Brain microvascular endothelial cell (primary cell): ENCODE data around the gene SYT17.

Source experiments
- DNase-seq: peaks from one replicate; pipeline ENCODE4 v3.0.0-alpha.2; 2020
- H3K27ac ChIP-seq: fragments of 250-450 bp; sonication (Bioruptor Pico); 2 replicates; pipeline ENCODE4 v1.5.1; 2020; ENCODE audit warnings: mild to moderate bottlenecking, moderate library complexity
- H3K27me3 ChIP-seq: fragments of 250-450 bp; sonication (Bioruptor Pico); replicated peaks from 2 replicates; pipeline ENCODE4 v1.5.1; 2020; ENCODE audit warnings: mild to moderate bottlenecking
- H3K36me3 ChIP-seq: fragments of 250-450 bp; sonication (Bioruptor Pico); replicated peaks from 2 replicates; pipeline ENCODE4 v1.5.1; 2020; ENCODE audit warnings: mild to moderate bottlenecking
- H3K4me3 ChIP-seq: 2 replicates; pipeline ENCODE4 v1.5.1; 2011; ENCODE audit warnings: low read depth, mild to moderate bottlenecking, control low read depth, low read length, moderate library complexity
- CTCF ChIP-seq: IDR thresholded peaks from 2 replicates; pipeline ENCODE4 v1.5.1; 2011; ENCODE audit warnings: low read depth, mild to moderate bottlenecking, moderate library complexity, low read length, control low read depth, inconsistent platforms; ENCODE audit errors: missing control alignments
- in situ Hi-C: cut with HindIII; loops from 2 replicates; pipeline ENCODE4 v1.10.0; 2017; ENCODE audit warnings: low sequenced_read_pairs, low pct_ligation_motif_present

The SYT17 gene

DNA sequence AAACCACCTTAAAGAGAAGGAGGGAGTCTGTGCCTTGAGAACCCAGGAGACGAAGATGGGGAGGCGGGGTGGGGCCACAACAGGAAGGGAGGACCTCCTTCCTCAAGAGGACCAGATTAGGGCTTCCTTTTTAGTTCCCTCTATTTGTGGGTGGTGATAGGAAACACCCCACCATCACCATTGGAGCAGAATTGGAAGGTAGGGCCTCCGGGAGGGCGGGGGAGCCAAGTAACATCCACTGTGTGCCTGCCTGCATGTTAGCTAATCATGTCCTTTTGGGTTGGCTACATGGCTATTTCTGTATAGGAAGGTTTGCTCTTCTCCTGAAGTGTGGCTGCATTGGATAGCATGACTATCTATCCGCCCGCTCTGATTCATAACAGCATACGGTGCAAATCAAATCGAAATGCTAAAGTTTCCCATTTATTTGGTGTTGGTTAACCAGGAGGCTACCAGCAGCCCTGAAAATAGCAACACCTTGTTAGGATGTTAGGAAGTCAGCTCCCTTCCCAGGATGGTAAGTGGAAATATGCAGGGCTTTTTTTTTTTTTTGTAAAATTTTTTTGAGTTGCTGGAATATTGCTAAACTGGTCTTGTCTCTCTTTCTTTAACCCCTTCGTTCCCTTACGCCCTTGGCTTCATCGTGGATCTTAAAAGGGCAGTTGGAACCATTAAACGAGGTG lies 4.2 kb downstream of the SYT17 start:
- no peak for DNase-seq
- no peak for TF ChIP-seq CTCF
- in situ Hi-C loops, result no loop called here

GRCh38 chr16:19173059-19173458 lies 5.0 kb downstream of the SYT17 start:
- TF ChIP-seq CTCF, result no peak
- no peaks in the 10 kb centered on the region for H3K36me3 ChIP-seq
- no peak for DNase-seq
- H3K27me3 ChIP-seq, result peaks cover 11% of the 10 kb centered on the region
- H3K27ac ChIP-seq, result no peak overlapping the region
- in situ Hi-C loops, result no loop called here
- H3K4me3 ChIP-seq, result no peak overlapping the region

More for the DNA sequence above, 4.2 kb downstream of the SYT17 start:
- no peak overlapping the region for H3K27ac ChIP-seq
- no peak overlapping the region for H3K4me3 ChIP-seq
- no peaks in the 10 kb centered on the region for H3K36me3 ChIP-seq
- peaks cover 14% of the 10 kb centered on the region for H3K27me3 ChIP-seq

DNA sequence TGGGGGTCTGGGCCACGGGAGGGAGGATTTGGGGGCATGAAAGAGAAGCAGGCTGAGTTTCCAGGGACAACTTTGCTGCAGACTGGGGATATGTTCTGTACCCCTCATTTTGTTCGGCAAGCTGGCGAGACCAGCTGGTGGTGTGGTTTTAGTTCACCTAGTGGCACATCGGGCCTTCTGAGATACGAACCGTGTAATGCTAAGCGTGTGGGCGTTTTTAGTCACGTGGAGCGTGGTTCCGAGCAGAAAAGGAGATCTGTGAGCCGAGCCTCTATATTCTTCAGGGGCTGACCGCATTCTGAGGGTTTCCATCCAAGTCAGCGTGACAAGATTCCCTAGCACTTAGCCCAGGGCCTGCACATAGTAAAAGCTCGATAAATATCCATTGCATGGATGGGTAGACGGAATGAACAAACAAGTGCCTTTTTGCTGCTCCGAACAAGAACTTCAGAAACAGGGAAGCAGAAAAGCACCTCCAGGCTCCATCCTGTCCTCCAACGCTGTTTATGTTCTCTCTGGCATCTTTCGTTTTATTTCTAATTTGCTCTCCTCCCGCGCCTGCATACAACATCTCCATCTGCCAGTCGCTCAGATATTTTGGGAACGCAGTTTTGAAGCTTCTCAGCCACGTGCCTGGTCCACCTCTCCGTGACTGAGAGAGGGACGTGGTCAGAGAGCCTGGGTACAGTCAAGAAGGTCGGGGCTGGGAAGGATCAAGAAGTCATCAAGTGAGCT lies 5.8 kb downstream of the SYT17 start:
- no peak overlapping the region for H3K27ac ChIP-seq
- TF ChIP-seq CTCF, result no peak
- H3K4me3 ChIP-seq, result no peak overlapping the region
- in situ Hi-C loops, result no loop called here
- H3K27me3 ChIP-seq, result peaks cover 4% of the 10 kb centered on the region
- no peaks in the 10 kb centered on the region for H3K36me3 ChIP-seq
- DNase-seq, result no peak

GRCh38 chr16:19174478-19174877 lies 6.4 kb downstream of the SYT17 start:
- Histone ChIP-seq H3K27me3 (no peaks in the 10 kb centered on the region), H3K27ac (no peak overlapping the region), H3K36me3 (no peaks in the 10 kb centered on the region), H3K4me3 (no peak overlapping the region)
- TF ChIP-seq CTCF, result no peak
- DNase-seq, result no peak
- in situ Hi-C loops, result no loop called here

DNA sequence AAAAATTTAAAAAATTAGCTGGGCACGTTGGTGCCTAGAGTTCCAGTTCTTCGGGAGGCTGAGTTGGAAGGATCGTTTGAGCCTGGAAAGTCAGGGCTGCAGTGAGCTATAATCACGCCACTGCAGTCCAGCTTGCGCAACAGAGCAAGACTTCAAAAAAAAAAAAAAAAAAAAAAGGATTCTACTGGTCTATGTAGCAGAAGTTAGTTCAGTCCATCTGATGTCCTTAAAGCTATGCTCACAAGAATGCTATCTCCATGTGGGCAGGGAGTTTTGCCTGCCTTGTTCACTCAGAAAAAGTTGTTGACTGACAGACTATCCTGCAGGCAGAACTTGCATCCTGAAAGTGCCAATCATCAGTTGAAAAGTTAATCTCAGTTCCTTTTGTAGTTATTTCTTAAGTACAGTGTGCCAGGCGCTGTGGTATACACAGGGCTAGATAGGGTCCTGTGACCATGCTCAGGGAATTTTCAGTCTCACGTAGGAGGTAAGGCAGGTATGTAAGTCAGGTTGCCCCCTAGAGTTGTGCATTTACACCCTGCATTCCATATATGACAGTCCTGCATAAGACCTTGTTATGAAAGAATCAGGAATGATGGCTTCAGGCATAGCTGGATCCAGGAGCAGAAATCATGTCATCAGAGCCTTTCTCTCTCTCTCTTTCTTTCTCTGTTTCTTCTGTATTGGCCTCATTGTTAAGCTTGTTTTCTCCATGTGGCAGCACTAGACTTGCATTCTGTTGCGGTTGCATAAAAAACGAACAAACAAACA lies 7.6 kb downstream of the SYT17 start:
- Histone ChIP-seq H3K4me3 (no peak overlapping the region), H3K27ac (no peak overlapping the region), H3K36me3 (no peaks in the 10 kb centered on the region), H3K27me3 (no peaks in the 10 kb centered on the region)
- in situ Hi-C loops, result no loop called here
- DNase-seq, result no peak
- TF ChIP-seq CTCF, result no peak
